OCI-LY3 (cell line): ENCODE measurements around the gene SLC25A51.

Experiments
- H2AFZ ChIP-seq: fragments of 200-600, 300-600 bp; shearing (Covaris generic); 2 replicates; pipeline ENCODE4 v1.6.0; 2014; ENCODE audit warnings: antibody characterized with exemption, low read depth, low read length
- H3K27ac ChIP-seq: fragments of 200-600, 300-600 bp; sonication (generic); 2 replicates; pipeline ENCODE4 v1.5.1; 2014; ENCODE audit warnings: mild to moderate bottlenecking, low read length, moderate library complexity, mixed read lengths
- H3K27me3 ChIP-seq: fragments of 200-600, 300-600 bp; sonication (generic); 2 replicates; pipeline ENCODE4 v1.6.1; 2014; ENCODE audit warnings: low read depth, low read length, mixed read lengths
- H3K36me3 ChIP-seq: fragments of 200-600, 300-600 bp; sonication (generic); replicated peaks from 2 replicates; pipeline ENCODE3; 2014; ENCODE audit warnings: low read depth, low read length, mixed read lengths
- H3K4me1 ChIP-seq: fragments of 300-600, 200-600 bp; sonication (generic); 2 replicates; pipeline ENCODE4 v1.6.1; 2014; ENCODE audit warnings: low read length, mixed read lengths
- H3K4me2 ChIP-seq: fragments of 200-600, 300-600 bp; sonication (generic); 2 replicates; pipeline ENCODE4 v1.6.1; 2014; ENCODE audit warnings: low read length, mixed read lengths
- H3K4me3 ChIP-seq: fragments of 300-600, 200-600 bp; sonication (generic); 2 replicates; pipeline ENCODE4 v1.5.1; 2014; ENCODE audit warnings: antibody characterized with exemption, mild to moderate bottlenecking, low read length, moderate library complexity
- H3K79me2 ChIP-seq: fragments of 300-600, 200-600 bp; shearing (Covaris generic); 2 replicates; pipeline ENCODE4 v1.6.1; 2014; ENCODE audit warnings: mild to moderate bottlenecking, low read length, mixed read lengths
- H3K9ac ChIP-seq: fragments of 300-600, 200-600 bp; shearing (Covaris generic); 2 replicates; pipeline ENCODE4 v1.6.0; 2014; ENCODE audit warnings: mild to moderate bottlenecking, low read length, moderate library complexity
- H3K9me3 ChIP-seq: fragments of 200-600, 300-600 bp; shearing (Covaris generic); 2 replicates; pipeline ENCODE4 v1.6.1; 2014; ENCODE audit warnings: low read length, mixed read lengths; ENCODE audit not compliant: insufficient read depth
- H4K20me1 ChIP-seq: fragments of 200-600, 300-600 bp; sonication (generic); 2 replicates; pipeline ENCODE4 v1.6.1; 2016; ENCODE audit warnings: low read length, mixed read lengths; ENCODE audit not compliant: insufficient read depth
- EZH2phosphoT487 ChIP-seq: fragments of 200-600 bp; shearing (Covaris generic); IDR thresholded peaks from 2 replicates; pipeline ENCODE4 v1.6.1; 2018; ENCODE audit warnings: antibody characterized with exemption, mixed run types, low read depth
- TF ChIP-seq, protein P1 (sequence below): fragments of 200-600, 300-600 bp; sonication (generic); IDR thresholded peaks from 2 replicates; pipeline ENCODE4 v1.5.1; 2014; ENCODE audit warnings: antibody characterized with exemption, low read length, low read depth

The SLC25A51 gene

DNA sequence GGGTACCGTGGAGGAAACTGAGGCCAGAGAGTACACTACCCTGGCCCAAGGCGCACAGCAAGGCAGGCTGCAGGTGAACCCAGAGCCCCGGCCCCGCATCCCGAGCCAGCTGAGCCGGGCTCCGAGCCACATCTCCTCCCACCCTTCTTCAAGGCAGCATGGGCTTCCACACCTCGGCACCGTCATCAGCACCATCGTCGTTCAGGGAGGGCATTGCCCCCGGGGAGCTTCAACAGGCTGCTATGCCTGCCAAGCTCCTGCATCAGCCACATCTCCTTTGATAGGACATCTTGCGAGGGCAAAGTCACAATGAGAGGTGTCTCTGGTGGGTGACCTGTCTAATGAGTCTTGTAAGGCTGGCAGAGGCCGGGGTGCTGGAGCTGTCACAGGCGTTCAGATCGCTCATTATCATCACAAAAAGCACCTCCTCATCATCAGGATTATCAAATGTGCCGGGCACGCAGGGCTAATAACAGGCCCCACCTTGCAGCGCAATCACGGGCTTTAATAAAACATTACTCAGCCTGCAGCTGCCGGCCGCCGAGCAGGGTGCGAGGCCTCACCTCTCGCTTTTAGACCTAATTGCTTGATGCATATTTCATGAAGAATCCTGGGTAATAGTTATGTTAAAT, 20.0 kb upstream of the SLC25A51 start:
- no peaks in the 10 kb centered on the region for H3K36me3 ChIP-seq

DNA sequence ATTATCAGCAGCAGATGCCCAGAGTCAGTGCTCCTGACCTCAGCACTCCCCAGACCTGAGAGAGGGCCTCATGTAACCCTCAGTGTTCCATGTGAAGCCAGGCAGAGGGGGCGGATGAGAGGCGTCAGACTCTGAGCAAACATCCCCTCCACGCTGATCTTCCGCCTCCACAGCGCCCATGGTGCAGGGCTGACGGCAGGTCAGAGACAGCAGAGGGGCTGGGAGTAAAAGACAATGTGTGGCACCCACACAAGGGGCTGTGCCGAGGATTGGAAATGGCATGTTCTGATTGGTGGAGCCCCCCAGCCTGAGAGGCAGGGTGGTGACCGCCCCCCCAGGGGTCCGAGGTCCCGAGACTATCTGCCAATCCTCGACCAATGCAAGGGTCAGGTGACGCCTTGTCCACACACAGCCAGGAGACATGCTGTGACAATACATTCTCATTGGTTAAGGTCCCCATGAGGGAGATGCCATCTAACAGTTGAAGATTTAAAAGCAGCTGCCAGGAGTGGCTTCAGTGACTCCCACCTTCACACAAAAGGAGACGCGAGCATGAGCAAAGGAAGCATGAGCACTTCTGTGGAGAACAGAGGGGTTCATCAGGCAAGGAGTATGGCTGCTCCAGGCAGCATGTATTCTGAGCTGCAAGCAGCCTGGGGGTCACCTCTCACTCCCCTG, 19.3 kb upstream of the SLC25A51 start:
- no peak for TF ChIP-seq EZH2phosphoT487
- TF ChIP-seq, protein P1, sequence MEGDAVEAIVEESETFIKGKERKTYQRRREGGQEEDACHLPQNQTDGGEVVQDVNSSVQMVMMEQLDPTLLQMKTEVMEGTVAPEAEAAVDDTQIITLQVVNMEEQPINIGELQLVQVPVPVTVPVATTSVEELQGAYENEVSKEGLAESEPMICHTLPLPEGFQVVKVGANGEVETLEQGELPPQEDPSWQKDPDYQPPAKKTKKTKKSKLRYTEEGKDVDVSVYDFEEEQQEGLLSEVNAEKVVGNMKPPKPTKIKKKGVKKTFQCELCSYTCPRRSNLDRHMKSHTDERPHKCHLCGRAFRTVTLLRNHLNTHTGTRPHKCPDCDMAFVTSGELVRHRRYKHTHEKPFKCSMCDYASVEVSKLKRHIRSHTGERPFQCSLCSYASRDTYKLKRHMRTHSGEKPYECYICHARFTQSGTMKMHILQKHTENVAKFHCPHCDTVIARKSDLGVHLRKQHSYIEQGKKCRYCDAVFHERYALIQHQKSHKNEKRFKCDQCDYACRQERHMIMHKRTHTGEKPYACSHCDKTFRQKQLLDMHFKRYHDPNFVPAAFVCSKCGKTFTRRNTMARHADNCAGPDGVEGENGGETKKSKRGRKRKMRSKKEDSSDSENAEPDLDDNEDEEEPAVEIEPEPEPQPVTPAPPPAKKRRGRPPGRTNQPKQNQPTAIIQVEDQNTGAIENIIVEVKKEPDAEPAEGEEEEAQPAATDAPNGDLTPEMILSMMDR: no peak
- Histone ChIP-seq H3K4me1 (peaks cover 45% of the 10 kb centered on the region), H3K9ac (peak overlapping the region; percentile 55; the same call in 1 of the 2 replicates), H3K27ac (no peak overlapping the region), H2AFZ (no peak overlapping the region), H3K36me3 (no peaks in the 10 kb centered on the region), H4K20me1 (no peaks in the 10 kb centered on the region), H3K4me3 (no peak overlapping the region), H3K27me3 (no peaks in the 10 kb centered on the region), H3K9me3 (no peaks in the 10 kb centered on the region), H3K79me2 (no peaks in the 10 kb centered on the region), H3K4me2 (no peak overlapping the region)

More for the DNA sequence above, 20.0 kb upstream of the SLC25A51 start:
- H3K4me1 ChIP-seq: peaks cover 45% of the 10 kb centered on the region
- no peak overlapping the region for H3K4me3 ChIP-seq
- no peak overlapping the region for H2AFZ ChIP-seq
- no peak overlapping the region for H3K9ac ChIP-seq
- H3K9me3 ChIP-seq: no peaks in the 10 kb centered on the region
- no peaks in the 10 kb centered on the region for H3K27me3 ChIP-seq
- no peaks in the 10 kb centered on the region for H4K20me1 ChIP-seq
- H3K27ac ChIP-seq: no peak overlapping the region
- TF ChIP-seq EZH2phosphoT487: no peak
- TF ChIP-seq, protein P1: no peak
- H3K4me2 ChIP-seq: no peak overlapping the region
- no peaks in the 10 kb centered on the region for H3K79me2 ChIP-seq

DNA sequence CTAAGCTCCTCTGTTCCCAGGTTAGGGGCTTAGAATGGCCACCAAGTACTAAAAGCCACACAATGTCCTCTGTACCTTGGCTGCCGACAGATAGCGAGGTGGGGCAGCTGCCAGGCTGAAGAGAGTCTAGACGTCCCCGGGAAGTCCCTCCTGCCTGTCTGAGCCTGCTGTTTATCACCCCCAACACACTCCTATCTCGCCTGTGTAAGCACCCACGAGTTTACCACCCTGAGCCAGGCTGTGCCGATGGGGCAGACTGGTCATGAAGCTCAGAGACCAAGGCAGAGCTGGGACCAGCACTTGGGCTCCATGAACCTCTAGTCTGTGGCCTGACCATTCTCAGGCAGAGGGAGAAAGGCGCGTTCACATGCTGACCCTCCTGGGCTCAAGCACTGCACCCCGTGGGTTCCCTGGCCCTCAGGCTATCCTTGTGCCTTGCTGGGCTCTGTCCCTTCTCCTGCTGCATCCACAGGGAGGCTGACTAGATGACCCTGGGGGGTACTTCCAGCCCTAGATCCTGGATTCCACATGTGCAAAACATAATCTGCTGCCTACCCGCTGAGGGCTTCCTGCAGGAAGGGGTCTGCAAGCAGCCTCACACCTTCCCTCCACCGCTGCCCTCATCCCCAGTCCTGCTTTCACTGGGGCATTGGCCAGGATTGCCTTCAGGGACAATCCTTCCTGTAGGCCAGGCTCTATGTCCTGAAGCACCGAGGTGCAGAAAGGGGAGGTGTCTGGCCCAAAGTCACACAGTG, 18.6 kb upstream of the SLC25A51 start:
- Histone ChIP-seq H3K9me3 (no peaks in the 10 kb centered on the region), H3K36me3 (no peaks in the 10 kb centered on the region), H3K27me3 (no peaks in the 10 kb centered on the region), H3K4me3 (peak overlapping the region; percentile 69), H2AFZ (peak overlapping the region; percentile 71; the same call in 1 of the 2 replicates), H3K9ac (peak overlapping the region; percentile 55), H3K4me2 (peak overlapping the region; percentile 90), H3K27ac (peak overlapping the region; percentile 65), H3K4me1 (peaks cover 45% of the 10 kb centered on the region), H3K79me2 (no peaks in the 10 kb centered on the region), H4K20me1 (no peaks in the 10 kb centered on the region)
- TF ChIP-seq EZH2phosphoT487: no peak
- TF ChIP-seq, protein P1: no peak
